ENCODE results near the gene BCAM.
"Not testable (repeated sequence)": the region's sequence is repeated elsewhere in the genome, so short reads cannot be mapped to it uniquely, and the experiment has no call there.

BCAM gene

DNA sequence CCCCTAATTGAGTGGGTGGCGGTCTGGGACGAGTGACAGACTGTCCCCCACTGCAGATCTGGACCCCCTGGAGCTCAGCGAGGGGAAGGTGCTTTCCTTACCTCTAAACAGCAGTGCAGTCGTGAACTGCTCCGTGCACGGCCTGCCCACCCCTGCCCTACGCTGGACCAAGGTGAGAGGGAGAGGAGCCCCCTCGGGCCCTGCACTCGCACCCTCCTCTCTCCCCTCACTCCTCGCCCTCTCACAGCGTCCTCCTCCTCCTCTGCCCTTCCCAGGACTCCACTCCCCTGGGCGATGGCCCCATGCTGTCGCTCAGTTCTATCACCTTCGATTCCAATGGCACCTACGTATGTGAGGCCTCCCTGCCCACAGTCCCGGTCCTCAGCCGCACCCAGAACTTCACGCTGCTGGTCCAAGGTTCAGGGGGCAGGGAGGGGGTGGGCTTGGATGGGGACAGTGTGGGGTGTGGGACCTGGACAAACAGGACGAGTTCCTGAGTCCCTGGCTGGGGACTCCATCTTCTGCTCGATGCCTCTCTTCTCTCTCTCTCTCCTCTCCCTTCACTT, 9.6 kb downstream of the BCAM start:
- DNase-seq: no peak

- no peak for DNase-seq
These were observed 10.4 kb downstream of the BCAM start for GRCh38 chr19:44819246-44819832.

- DNase-seq: no peak
These were observed 12.0 kb downstream of the BCAM start for GRCh38 chr19:44820648-44821609.

DNA sequence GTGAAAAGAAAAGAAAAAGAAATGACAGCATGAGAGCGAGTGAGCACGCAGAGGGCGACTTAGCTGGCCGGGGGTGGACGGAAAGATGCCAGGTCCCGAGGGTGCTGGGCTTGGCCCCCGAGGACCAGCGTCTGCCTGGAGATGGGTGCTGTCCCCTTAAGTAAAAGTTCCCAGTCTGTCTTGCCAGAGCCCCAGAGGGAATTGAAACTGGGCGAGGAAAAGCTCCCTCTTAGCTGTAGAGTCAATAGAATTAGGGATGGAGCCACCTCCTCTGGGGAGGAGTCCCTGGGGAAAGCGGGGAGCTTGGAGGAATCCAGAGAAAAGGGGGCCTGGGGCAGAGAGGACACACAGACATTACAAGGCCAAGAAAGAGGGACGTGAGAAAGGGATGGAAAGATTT, 13.3 kb downstream of the BCAM start:
- no peak for DNase-seq

- no peak for DNase-seq
These were observed 13.9 kb downstream of the BCAM start for GRCh38 chr19:44822670-44823372.

GRCh38 chr19:44823373-44823698, 14.4 kb downstream of the BCAM start:
- no peak for DNase-seq

GRCh38 chr19:44824761-44825160, 15.9 kb downstream of the BCAM start:
- peak; percentile 57 for DNase-seq

GRCh38 chr19:44832875-44833274, 24.0 kb downstream of the BCAM start:
- not testable (repeated sequence) for DNase-seq

- DNase-seq: not testable (repeated sequence)
These were observed 25.5 kb downstream of the BCAM start for GRCh38 chr19:44834399-44834798.

- no peak for DNase-seq
These were observed 30.4 kb downstream of the BCAM start for GRCh38 chr19:44839276-44839675.

- no peak for DNase-seq
These were observed 31.9 kb downstream of the BCAM start for GRCh38 chr19:44840811-44841210.

GRCh38 chr19:44841231-44841630, 32.3 kb downstream of the BCAM start:
- DNase-seq: no peak

GRCh38 chr19:44845286-44845611, 36.3 kb downstream of the BCAM start:
- DNase-seq: no peak

GRCh38 chr19:44845612-44846454, 36.9 kb downstream of the BCAM start, which contains the start of gene NECTIN2:
Gene NECTIN2 (plus strand): TSS chr19:44846297. CDS start chr19:44846526, 229 bp downstream.
- DNase-seq: peak; percentile 92

GRCh38 chr19:44846455-44847143, 37.7 kb downstream of the BCAM start:
- no peak for DNase-seq

- DNase-seq: peak; percentile 42
These were observed 38.5 kb downstream of the BCAM start for GRCh38 chr19:44847144-44848035.

GRCh38 chr19:44848036-44848811, 39.3 kb downstream of the BCAM start:
- DNase-seq: no peak

DNA sequence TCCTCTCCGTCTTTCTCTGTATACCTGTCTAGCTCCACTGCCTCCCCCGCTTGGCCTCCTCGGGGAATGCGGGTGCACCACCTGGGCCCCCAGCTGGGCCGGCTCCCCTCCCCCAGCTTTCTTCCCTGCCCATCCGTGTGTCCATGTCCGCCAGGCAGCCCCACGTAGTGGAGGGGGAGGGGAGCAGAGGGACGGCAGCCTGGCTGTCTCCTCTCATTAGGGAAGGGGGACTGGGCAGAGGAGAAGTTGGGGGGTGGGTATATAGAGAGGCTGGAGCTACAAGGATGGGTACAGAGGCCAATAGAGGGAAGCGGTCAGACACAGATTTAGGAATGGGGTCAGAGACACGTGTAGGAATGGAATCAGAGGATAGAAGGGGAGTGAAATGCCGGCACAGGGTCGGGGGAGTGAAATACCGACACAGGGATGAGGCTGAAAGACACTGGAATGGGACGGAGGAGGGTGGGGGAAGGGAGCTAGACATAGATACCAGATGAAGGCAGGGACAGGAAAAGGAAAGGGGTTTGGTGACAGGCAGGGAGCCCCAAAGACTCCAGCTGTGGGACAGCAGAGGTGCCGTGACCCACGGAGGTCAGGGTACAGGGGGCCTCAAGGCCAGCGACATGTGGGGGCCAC, 40.0 kb downstream of the BCAM start:
- no peak for DNase-seq

- no peak for DNase-seq
These were observed 41.8 kb downstream of the BCAM start for GRCh38 chr19:44850641-44851109.

All from NCI-H345 (cell line).